Measurements from ENCODE around the gene PNRC1. TPM values are rescaled to one million over a fixed set of nuclear protein-coding genes. Genes with fewer than 3 reads are reported as not detected.
"Not testable (repeated sequence)": the region's sequence is repeated elsewhere in the genome, so short reads cannot be mapped to it uniquely, and the experiment has no call there.

PNRC1 gene
- total RNA-seq = 38.7 and 46.2 TPM in 2 replicates

- no peak for TF ChIP-seq CTCF (IDR thresholded peaks at IDR 0.05; ENCODE audit: insufficient read depth, low read depth, low read length)
- peak within 1 kb of the TSS; percentile 99 for H3K4me3 ChIP-seq (ENCODE audit: low read depth, low read length)
- peak; percentile 99 for DNase-seq (ENCODE audit: low read depth)
Measured at GRCh38 chr6:89080281-89081128, at the start of gene PNRC1. PNRC1 (plus strand) TSS chr6:89080751; CDS start chr6:89080895, 144 bp downstream.

DNA sequence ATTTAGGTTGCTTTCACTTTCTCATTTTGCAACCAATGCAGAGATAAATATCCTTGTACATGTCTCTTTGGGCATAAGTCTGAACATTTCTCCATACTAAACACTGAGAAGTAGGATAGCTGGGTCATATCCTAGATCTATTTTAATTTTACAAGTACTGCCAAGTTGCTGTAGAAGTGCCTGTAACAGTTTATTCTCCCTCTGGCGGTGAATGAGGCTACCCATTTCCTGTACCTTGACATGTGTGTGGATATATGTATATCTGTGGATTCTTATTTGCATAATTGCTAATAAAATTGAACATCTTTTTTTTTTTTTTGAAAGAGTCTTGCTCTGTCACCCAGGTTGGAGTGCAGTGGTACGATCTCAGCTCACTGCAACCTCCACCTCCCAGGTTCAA lies 48.0 kb upstream of the PNRC1 start:
- H3K4me3 ChIP-seq (ENCODE audit: low read depth, low read length) = no peak overlapping the region
- TF ChIP-seq CTCF (IDR thresholded peaks at IDR 0.05; ENCODE audit: insufficient read depth, low read depth, low read length) = peak; percentile 26
- DNase-seq (ENCODE audit: low read depth) = peak; percentile 35

- no peak overlapping the region for H3K4me3 ChIP-seq (ENCODE audit: low read depth, low read length)
- no peak for TF ChIP-seq CTCF (IDR thresholded peaks at IDR 0.05; ENCODE audit: insufficient read depth, low read depth, low read length)
- no peak for DNase-seq (ENCODE audit: low read depth)
Measured at GRCh38 chr6:89033461-89033860, 47.1 kb upstream of the PNRC1 start.

- not testable (repeated sequence) for H3K4me3 ChIP-seq (ENCODE audit: low read depth, low read length); DNase-seq (ENCODE audit: low read depth)
Measured at GRCh38 chr6:89034116-89034515, 46.4 kb upstream of the PNRC1 start.

- DNase-seq (ENCODE audit: low read depth) = peak; percentile 89
- no peak for TF ChIP-seq CTCF (IDR thresholded peaks at IDR 0.05; ENCODE audit: insufficient read depth, low read depth, low read length)
- peak overlapping the region; percentile 16 for H3K4me3 ChIP-seq (ENCODE audit: low read depth, low read length)
Measured at GRCh38 chr6:89034586-89035251, 45.8 kb upstream of the PNRC1 start.

GRCh38 chr6:89035252-89036101 lies 45.1 kb upstream of the PNRC1 start:
- TF ChIP-seq CTCF (IDR thresholded peaks at IDR 0.05; ENCODE audit: insufficient read depth, low read depth, low read length) = no peak
- peak overlapping the region; percentile 16 for H3K4me3 ChIP-seq (ENCODE audit: low read depth, low read length)
- DNase-seq (ENCODE audit: low read depth) = peak; percentile 99
